GM13976 (cell line): ENCODE measurements around the gene CD2.

Source experiments
- DNase-seq: peaks from one replicate; pipeline ENCODE4 v3.0.0; 2012; ENCODE audit warnings: low spot score
- in situ Hi-C: fragments of 300-500 bp; cut with MboI; formaldehyde crosslinking; loops from one replicate; pipeline ENCODE4 v1.12.0; 2022; ENCODE audit warnings: low sequenced_read_pairs, mixed read lengths, inconsistent platforms; ENCODE audit not compliant: unreplicated experiment
- TF ChIP-seq, protein P1 (sequence below): IDR thresholded peaks from 2 replicates; pipeline ENCODE4 v1.5.1; 2012; ENCODE audit warnings: borderline replicate concordance, mild to moderate bottlenecking; ENCODE audit not compliant: insufficient read depth; ENCODE audit errors: extremely low read depth, missing control alignments, control extremely low read depth

Gene CD2

GRCh38 chr1:116771997-116772647, 17.9 kb downstream of the CD2 start:
- in situ Hi-C loops = no loop called here
- TF ChIP-seq, protein P1, sequence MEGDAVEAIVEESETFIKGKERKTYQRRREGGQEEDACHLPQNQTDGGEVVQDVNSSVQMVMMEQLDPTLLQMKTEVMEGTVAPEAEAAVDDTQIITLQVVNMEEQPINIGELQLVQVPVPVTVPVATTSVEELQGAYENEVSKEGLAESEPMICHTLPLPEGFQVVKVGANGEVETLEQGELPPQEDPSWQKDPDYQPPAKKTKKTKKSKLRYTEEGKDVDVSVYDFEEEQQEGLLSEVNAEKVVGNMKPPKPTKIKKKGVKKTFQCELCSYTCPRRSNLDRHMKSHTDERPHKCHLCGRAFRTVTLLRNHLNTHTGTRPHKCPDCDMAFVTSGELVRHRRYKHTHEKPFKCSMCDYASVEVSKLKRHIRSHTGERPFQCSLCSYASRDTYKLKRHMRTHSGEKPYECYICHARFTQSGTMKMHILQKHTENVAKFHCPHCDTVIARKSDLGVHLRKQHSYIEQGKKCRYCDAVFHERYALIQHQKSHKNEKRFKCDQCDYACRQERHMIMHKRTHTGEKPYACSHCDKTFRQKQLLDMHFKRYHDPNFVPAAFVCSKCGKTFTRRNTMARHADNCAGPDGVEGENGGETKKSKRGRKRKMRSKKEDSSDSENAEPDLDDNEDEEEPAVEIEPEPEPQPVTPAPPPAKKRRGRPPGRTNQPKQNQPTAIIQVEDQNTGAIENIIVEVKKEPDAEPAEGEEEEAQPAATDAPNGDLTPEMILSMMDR = no peak
- no peak for DNase-seq

GRCh38 chr1:116772648-116773045, 18.4 kb downstream of the CD2 start:
- TF ChIP-seq, protein P1 = no peak
- DNase-seq = no peak
- in situ Hi-C loops = no loop called here

- no peak for DNase-seq
- TF ChIP-seq, protein P1 = no peak
- in situ Hi-C loops = no loop called here
Observed at GRCh38 chr1:116775116-116775752, 21.0 kb downstream of the CD2 start.

GRCh38 chr1:116777831-116778830, 23.9 kb downstream of the CD2 start:
- in situ Hi-C loops = no loop called here

DNA sequence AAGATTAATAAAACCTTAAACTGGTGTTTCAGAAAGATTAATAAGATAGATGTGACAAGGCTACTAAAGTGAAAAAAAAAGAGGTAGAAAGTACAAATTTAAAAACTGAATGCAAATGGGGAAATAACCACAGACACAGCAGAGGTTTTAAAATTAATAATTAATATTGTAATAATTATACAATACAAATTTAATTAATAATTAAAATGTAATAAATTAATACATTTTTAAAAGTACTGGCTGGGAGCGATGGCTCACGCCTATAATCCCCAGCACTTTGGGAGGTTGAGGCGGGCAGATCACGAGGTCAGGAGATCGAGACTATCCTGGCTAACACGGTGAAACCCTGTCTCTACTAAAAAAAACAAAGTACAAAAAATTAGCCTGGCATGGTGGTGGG, 26.8 kb downstream of the CD2 start:
- DNase-seq = no peak
- TF ChIP-seq, protein P1 = no peak
- in situ Hi-C loops = no loop called here

More at GRCh38 chr1:116777831-116778830, 23.9 kb downstream of the CD2 start:
- no peak for DNase-seq
- TF ChIP-seq, protein P1 = no peak

DNA sequence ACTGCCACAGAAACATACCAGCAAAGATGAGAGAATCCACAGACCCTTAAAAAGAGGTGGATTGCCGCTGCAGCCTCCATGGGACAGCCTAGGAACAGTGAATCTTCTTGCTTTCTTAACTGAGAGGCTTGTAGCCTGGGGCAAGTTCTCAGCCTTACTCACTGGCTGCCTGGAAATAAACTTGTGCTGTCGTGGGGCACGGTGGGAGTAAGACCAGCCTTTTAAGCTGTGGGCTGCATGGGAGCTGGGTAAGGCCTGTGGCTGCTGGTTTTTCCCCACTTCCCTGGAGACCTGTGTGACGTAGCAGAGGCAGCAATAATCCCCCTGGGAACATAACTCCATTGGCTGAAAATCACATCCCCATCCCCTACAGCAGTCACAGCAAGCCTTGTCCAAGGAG, 30.8 kb downstream of the CD2 start:
- DNase-seq = no peak
- in situ Hi-C loops = no loop called here
- TF ChIP-seq, protein P1 = no peak
